PC-3 (cell line): ENCODE results near the gene ARHGAP18.

Experiments used
- EZH2 ChIP-seq: fragments of 300-600 bp; sonication (generic); IDR thresholded peaks from one replicate; pipeline ENCODE4 v1.6.1; 2017; ENCODE audit warnings: antibody characterized with exemption, mild to moderate bottlenecking, low read length; ENCODE audit not compliant: unreplicated experiment
- EZH2phosphoT487 ChIP-seq: fragments of 300-600 bp; sonication (generic); IDR thresholded peaks from 2 replicates; pipeline ENCODE4 v1.6.1; 2018; ENCODE audit warnings: mild to moderate bottlenecking, antibody characterized with exemption, low read length, borderline replicate concordance
- TF ChIP-seq, protein P1 (sequence below): fragments of 300-600 bp; sonication (generic); conservative IDR thresholded peaks from 2 replicates; pipeline ENCODE4 v1.5.1; 2017; ENCODE audit warnings: antibody characterized with exemption, low read depth, mild to moderate bottlenecking, low read length

DNA sequence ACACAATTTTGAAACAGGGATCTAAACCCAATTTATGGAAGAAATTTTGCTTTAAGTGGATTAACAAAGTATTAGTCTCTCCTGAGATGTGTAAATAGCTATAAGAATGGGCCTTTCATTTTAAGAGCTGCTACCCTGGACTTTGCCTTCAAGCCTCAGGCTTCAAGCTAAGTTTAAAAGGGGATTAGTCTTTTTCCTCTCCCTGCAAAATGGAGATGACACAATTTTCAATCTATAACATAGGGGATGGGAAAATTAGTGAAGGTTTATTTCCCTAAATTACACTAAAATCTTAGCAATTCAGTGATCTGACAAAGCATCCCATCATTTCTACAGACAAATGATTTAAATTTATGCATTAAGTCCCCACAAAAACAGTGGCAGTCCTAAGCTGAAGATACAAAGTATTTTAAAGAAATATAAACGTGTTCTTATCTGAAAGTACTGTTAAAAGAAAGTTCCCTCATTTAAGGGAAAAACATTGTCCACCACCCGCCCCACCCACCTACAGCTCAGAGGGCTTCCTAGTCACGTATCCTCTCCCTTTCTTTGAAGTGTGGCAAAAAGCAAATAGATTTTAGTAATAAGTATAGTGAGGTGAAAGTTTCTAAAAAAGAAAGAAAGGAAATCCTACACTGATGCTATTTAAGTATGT, 14.5 kb downstream of the ARHGAP18 start:
- TF ChIP-seq, protein P1, sequence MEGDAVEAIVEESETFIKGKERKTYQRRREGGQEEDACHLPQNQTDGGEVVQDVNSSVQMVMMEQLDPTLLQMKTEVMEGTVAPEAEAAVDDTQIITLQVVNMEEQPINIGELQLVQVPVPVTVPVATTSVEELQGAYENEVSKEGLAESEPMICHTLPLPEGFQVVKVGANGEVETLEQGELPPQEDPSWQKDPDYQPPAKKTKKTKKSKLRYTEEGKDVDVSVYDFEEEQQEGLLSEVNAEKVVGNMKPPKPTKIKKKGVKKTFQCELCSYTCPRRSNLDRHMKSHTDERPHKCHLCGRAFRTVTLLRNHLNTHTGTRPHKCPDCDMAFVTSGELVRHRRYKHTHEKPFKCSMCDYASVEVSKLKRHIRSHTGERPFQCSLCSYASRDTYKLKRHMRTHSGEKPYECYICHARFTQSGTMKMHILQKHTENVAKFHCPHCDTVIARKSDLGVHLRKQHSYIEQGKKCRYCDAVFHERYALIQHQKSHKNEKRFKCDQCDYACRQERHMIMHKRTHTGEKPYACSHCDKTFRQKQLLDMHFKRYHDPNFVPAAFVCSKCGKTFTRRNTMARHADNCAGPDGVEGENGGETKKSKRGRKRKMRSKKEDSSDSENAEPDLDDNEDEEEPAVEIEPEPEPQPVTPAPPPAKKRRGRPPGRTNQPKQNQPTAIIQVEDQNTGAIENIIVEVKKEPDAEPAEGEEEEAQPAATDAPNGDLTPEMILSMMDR = no peak
- TF ChIP-seq EZH2phosphoT487 (no peak), EZH2 (no peak)
